ENCODE measurements around the gene CELSR1. TPM values are rescaled to one million over a fixed set of nuclear protein-coding genes. Genes with fewer than 3 reads are reported as not detected.

CELSR1 gene
- total and polyA plus RNA-seq, 8 donors, result 0.75 to 3.2 (median 1.2) TPM

- Histone ChIP-seq H3K27ac (no peak overlapping the region), H3K9me3 (no peaks in the 10 kb centered on the region), H3K4me3 (no peak overlapping the region), H3K27me3 (no peaks in the 10 kb centered on the region), H3K4me1 (no peaks in the 10 kb centered on the region), H3K36me3 (no peaks in the 10 kb centered on the region)
- FAIRE-seq, result no peak
- no peak for TF ChIP-seq CTCF (IDR thresholded peaks at IDR 0.05)
- 79 to 86% methylated on average over 21 of the region's 21 CpGs for WGBS, 2 donors
- DNase-seq, result no peak
- ATAC-seq, result no peak
- intact Hi-C loops (cut with DNase I), result no loop called here
Measured at GRCh38 chr22:46445771-46446420, 91.5 kb downstream of the CELSR1 start.

GRCh38 chr22:46444390-46444854 is 93.0 kb downstream of the CELSR1 start:
- intact Hi-C loops (cut with DNase I), result no loop called here
- no peak for TF ChIP-seq CTCF (IDR thresholded peaks at IDR 0.05)
- FAIRE-seq (no peak), DNase-seq (no peak), ATAC-seq (no peak)
- Histone ChIP-seq H3K4me1 (no peaks in the 10 kb centered on the region), H3K4me3 (no peak overlapping the region), H3K27ac (no peak overlapping the region), H3K36me3 (no peaks in the 10 kb centered on the region), H3K9me3 (no peaks in the 10 kb centered on the region), H3K27me3 (no peaks in the 10 kb centered on the region)
- 81 to 83% methylated on average over 10 of the region's 10 CpGs for WGBS, 2 donors

GRCh38 chr22:46443850-46444389 is 93.5 kb downstream of the CELSR1 start:
- no peak for TF ChIP-seq CTCF (IDR thresholded peaks at IDR 0.05)
- Histone ChIP-seq H3K27ac (no peak overlapping the region), H3K27me3 (no peaks in the 10 kb centered on the region), H3K4me3 (no peak overlapping the region), H3K4me1 (no peaks in the 10 kb centered on the region), H3K36me3 (no peaks in the 10 kb centered on the region), H3K9me3 (no peaks in the 10 kb centered on the region)
- WGBS, 2 donors, result 78 to 82% methylated on average over 15 of the region's 15 CpGs
- intact Hi-C loops (cut with DNase I), result no loop called here
- no peak for DNase-seq
- no peak for ATAC-seq
- no peak for FAIRE-seq

- H3K4me3 ChIP-seq, result no peak overlapping the region
- intact Hi-C loops (cut with DNase I), result no loop called here
- no peak for ATAC-seq
- H3K27me3 ChIP-seq, result no peaks in the 10 kb centered on the region
- no peak for TF ChIP-seq CTCF (IDR thresholded peaks at IDR 0.05)
- H3K27ac ChIP-seq, result no peak overlapping the region
- DNase-seq, result no peak
- H3K4me1 ChIP-seq, result no peaks in the 10 kb centered on the region
- H3K36me3 ChIP-seq, result no peaks in the 10 kb centered on the region
- H3K9me3 ChIP-seq, result no peaks in the 10 kb centered on the region
- WGBS, 2 donors, result 84 to 92% methylated on average over 14 of the region's 14 CpGs
- no peak for FAIRE-seq
Measured at GRCh38 chr22:46442217-46442853, 95.1 kb downstream of the CELSR1 start.

Data from pancreas (tissue), 10 donors.